IMR-90 (cell line): ENCODE results near the gene ACACB. TPM values are rescaled to one million over a fixed set of nuclear protein-coding genes. Genes with fewer than 3 reads are reported as not detected.

Experiments
- ATAC-seq: fragments of 200-7000 bp; cut with Tn5 transposase; 2 replicates; pipeline ENCODE4 v1.9.1; 2020; ENCODE audit warnings: low read depth, mild to moderate bottlenecking, moderate library complexity
- BruUV-seq: library from RNA; stranded (reverse); fragments of 400-500 nt; replicated peaks from 2 replicates; lab custom pipeline; 2021; lab: Mats Ljungman, UMichigan
- CTCF ChIA-PET: fragments of 300-600 bp; formaldehyde crosslinking; extraction: SDS; loops from one replicate; lab custom pipeline; 2021; ENCODE audit warnings: antibody characterized with exemption; lab: Yijun Ruan, JAX
- POLR2A ChIA-PET: fragments of 300-600 bp; sonication (Branson Sonifier 250); formaldehyde crosslinking; loops from one replicate; lab custom pipeline; 2022; ENCODE audit warnings: antibody characterized with exemption; ENCODE audit not compliant: unreplicated experiment; lab: Charles Lee
- DNase-seq: peaks from one replicate; pipeline ENCODE4 v3.0.0; 2013
- H2AFZ ChIP-seq: replicated peaks from 2 replicates; pipeline ENCODE3; 2013; ENCODE audit warnings: low read length, mild to moderate bottlenecking; ENCODE audit not compliant: poor library complexity
- H2AK5ac ChIP-seq: 2 replicates; pipeline ENCODE4 v1.6.1; 2013; ENCODE audit warnings: low read depth, low read length, inconsistent platforms
- H2AK9ac ChIP-seq: replicated peaks from 2 replicates; pipeline ENCODE3; 2013; ENCODE audit warnings: mild to moderate bottlenecking, low read depth, low read length, moderate library complexity; ENCODE audit not compliant: poor library complexity
- H2BK120ac ChIP-seq: 2 replicates; pipeline ENCODE4 v1.6.1; 2013; ENCODE audit warnings: low read depth, low read length, inconsistent platforms
- H2BK15ac ChIP-seq: 3 replicates; pipeline ENCODE4 v1.6.1; 2013; ENCODE audit warnings: low read depth, low read length, inconsistent platforms
- H2BK20ac ChIP-seq: 2 replicates; pipeline ENCODE4 v1.6.1; 2013; ENCODE audit warnings: low read depth, mild to moderate bottlenecking, inconsistent platforms, low read length, moderate library complexity
- H2BK5ac ChIP-seq: 2 replicates; pipeline ENCODE4 v1.6.1; 2013; ENCODE audit warnings: mild to moderate bottlenecking, low read depth, low read length, inconsistent platforms; ENCODE audit not compliant: poor library complexity, severe bottlenecking
- H3K14ac ChIP-seq: replicated peaks from 2 replicates; pipeline ENCODE4 v1.6.1; 2013; ENCODE audit warnings: low read depth, low read length, inconsistent platforms
- H3K18ac ChIP-seq: 2 replicates; pipeline ENCODE4 v1.6.1; 2013; ENCODE audit warnings: low read depth, low read length, control low read depth
- H3K23ac ChIP-seq: 2 replicates; pipeline ENCODE4 v1.6.1; 2013; ENCODE audit warnings: low read depth, low read length, inconsistent platforms
- H3K27ac ChIP-seq: 2 replicates; pipeline ENCODE4 v1.5.1; 2013; ENCODE audit warnings: mild to moderate bottlenecking, control low read depth, low read length; ENCODE audit not compliant: insufficient read depth
- H3K27me3 ChIP-seq: 2 replicates; pipeline ENCODE4 v1.6.1; 2013; ENCODE audit warnings: low read length; ENCODE audit not compliant: control insufficient read depth, insufficient read depth
- H3K36me3 ChIP-seq: 2 replicates; pipeline ENCODE4 v1.6.1; 2013; ENCODE audit warnings: low read length, mixed read lengths; ENCODE audit not compliant: control insufficient read depth, insufficient read depth
- H3K4ac ChIP-seq: 2 replicates; pipeline ENCODE4 v1.6.1; 2013; ENCODE audit warnings: low read depth, low read length, inconsistent platforms
- H3K4me1 ChIP-seq: 2 replicates; pipeline ENCODE4 v1.6.1; 2013; ENCODE audit warnings: low read length, mixed read lengths; ENCODE audit not compliant: control insufficient read depth, insufficient read depth
- H3K4me2 ChIP-seq: 2 replicates; pipeline ENCODE4 v1.6.1; 2013; ENCODE audit warnings: low read depth, mild to moderate bottlenecking, control low read depth, low read length, moderate library complexity
- H3K4me3 ChIP-seq: 2 replicates; pipeline ENCODE4 v1.5.1; 2013; ENCODE audit warnings: low read depth, mild to moderate bottlenecking, control low read depth, low read length, moderate library complexity; ENCODE audit not compliant: insufficient read depth
- H3K56ac ChIP-seq: 2 replicates; pipeline ENCODE4 v1.6.1; 2013; ENCODE audit warnings: low read length, inconsistent platforms; ENCODE audit not compliant: insufficient read depth; ENCODE audit errors: extremely low read depth
- H3K79me1 ChIP-seq, 2 experiments: 2 replicates each; pipeline ENCODE4 v1.6.1; 2013; ENCODE audit warnings: low read length in 2 of 2, inconsistent platforms in 1 of 2, low read depth in 1 of 2
- H3K9ac ChIP-seq: 2 replicates; pipeline ENCODE4 v1.6.1; 2013; ENCODE audit warnings: low read depth, low read length, control low read depth
- H3K9me1 ChIP-seq: 2 replicates; pipeline ENCODE4 v1.6.1; 2013; ENCODE audit warnings: low read length, inconsistent platforms; ENCODE audit not compliant: insufficient read depth
- H3K9me3 ChIP-seq: 2 replicates; pipeline ENCODE4 v1.6.1; 2013; ENCODE audit warnings: low read length; ENCODE audit not compliant: control insufficient read depth, insufficient read depth
- H4K20me1 ChIP-seq: 2 replicates; pipeline ENCODE4 v1.6.1; 2013; ENCODE audit warnings: low read length, inconsistent platforms; ENCODE audit not compliant: insufficient read depth
- H4K5ac ChIP-seq: 2 replicates; pipeline ENCODE4 v1.6.1; 2013; ENCODE audit warnings: mild to moderate bottlenecking, low read depth, low read length, control low read depth
- H4K8ac ChIP-seq, 2 experiments: 2 replicates each; pipeline ENCODE4 v1.6.1; 2013; ENCODE audit warnings: low read depth in 2 of 2, low read length in 2 of 2, control low read depth in 1 of 2, inconsistent platforms in 1 of 2
- H4K91ac ChIP-seq: 2 replicates; pipeline ENCODE4 v1.6.1; 2013; ENCODE audit warnings: low read depth, low read length, inconsistent platforms; ENCODE audit not compliant: insufficient read depth
- BHLHE40 ChIP-seq: fragments of 150-350 bp; IDR thresholded peaks from 2 replicates; pipeline ENCODE4 v1.6.1; 2016; ENCODE audit warnings: mild to moderate bottlenecking, low read depth, low read length
- CEBPB ChIP-seq: IDR thresholded peaks from 2 replicates; pipeline ENCODE4 v1.6.1; 2012; ENCODE audit warnings: low read depth, low read length, improper control_type of control experiment
- CHD1 ChIP-seq: IDR thresholded peaks from 2 replicates; pipeline ENCODE4 v1.6.1; 2012; ENCODE audit warnings: low read depth, low read length, improper control_type of control experiment
- CTCF ChIP-seq: conservative IDR thresholded peaks from 2 replicates; pipeline ENCODE4 v1.5.1; 2012; ENCODE audit warnings: mild to moderate bottlenecking, low read depth, low read length, improper control_type of control experiment
- ELK1 ChIP-seq: fragments of 150-350 bp; IDR thresholded peaks from 2 replicates; pipeline ENCODE4 v1.6.1; 2016; ENCODE audit warnings: low read depth, mild to moderate bottlenecking, low read length, moderate library complexity, borderline replicate concordance
- FOS ChIP-seq: fragments of 150-350 bp; IDR thresholded peaks from 2 replicates; pipeline ENCODE4 v1.6.1; 2016; ENCODE audit warnings: low read depth, low read length
- MAFK ChIP-seq: IDR thresholded peaks from 2 replicates; pipeline ENCODE4 v1.6.1; 2012; ENCODE audit warnings: low read depth, low read length, improper control_type of control experiment
- MXI1 ChIP-seq: IDR thresholded peaks from 2 replicates; pipeline ENCODE4 v1.6.1; 2012; ENCODE audit warnings: low read depth, mild to moderate bottlenecking, low read length, moderate library complexity, borderline replicate concordance
- NFE2L2 ChIP-seq: fragments of 150-350 bp; IDR thresholded peaks from 2 replicates; pipeline ENCODE4 v1.6.1; 2016; ENCODE audit warnings: low read depth, mild to moderate bottlenecking, low read length
- POLR2A ChIP-seq: IDR thresholded peaks from 2 replicates; pipeline ENCODE4 v1.6.1; 2012; ENCODE audit warnings: mild to moderate bottlenecking, low read depth, low read length
- RAD21 ChIP-seq: IDR thresholded peaks from 2 replicates; pipeline ENCODE4 v1.6.1; 2012; ENCODE audit warnings: low read length, improper control_type of control experiment
- RCOR1 ChIP-seq: IDR thresholded peaks from 2 replicates; pipeline ENCODE4 v1.6.1; 2012; ENCODE audit warnings: mild to moderate bottlenecking, low read length, improper control_type of control experiment; ENCODE audit not compliant: insufficient replicate concordance
- RFX5 ChIP-seq: IDR thresholded peaks from 2 replicates; pipeline ENCODE4 v1.8.0; 2012; ENCODE audit warnings: low read depth, mild to moderate bottlenecking, low read length, moderate library complexity
- SMC3 ChIP-seq: fragments of 150-350 bp; IDR thresholded peaks from 2 replicates; pipeline ENCODE4 v1.6.1; 2016; ENCODE audit warnings: low read depth, mild to moderate bottlenecking, antibody characterized with exemption, low read length, moderate library complexity
- USF2 ChIP-seq: fragments of 150-350 bp; IDR thresholded peaks from 2 replicates; pipeline ENCODE4 v1.6.1; 2017; ENCODE audit warnings: mild to moderate bottlenecking, antibody characterized with exemption, low read length, low read depth
- WGBS, 2 experiments: methylation state at CpG; one replicate each; pipeline versions ENCODE4 v1.1.5 to v1.1.7; 2013; ENCODE audit warnings: missing lambda C conversion rate in 2 of 2; ENCODE audit not compliant: insufficient read length in 1 of 2; ENCODE audit errors: extremely low coverage in 2 of 2; 5-methylcytosine and 5-hydroxymethylcytosine counted together
- dilution Hi-C: fragments of 300-500 bp; cut with HindIII; formaldehyde crosslinking; loops from one replicate; pipeline ENCODE4 v1.14.3; 2018; ENCODE audit warnings: low sequenced_read_pairs; ENCODE audit not compliant: unreplicated experiment
- in situ Hi-C: fragments of 300-500 bp; cut with MboI; formaldehyde crosslinking; loops from 3 replicates; pipeline ENCODE4 v1.14.3; 2019; ENCODE audit warnings: low sequenced_read_pairs, inconsistent platforms, mixed read lengths
- intact Hi-C: fragments of 100-400 bp; cut with micrococcal nuclease; formaldehyde crosslinking; loops from 2 replicates; pipeline ENCODE4 v1.10.0; 2022
- polyA plus RNA-seq, 3 experiments: library from polyadenylated mRNA; depleted of rRNA; stranded (reverse); fragments of >200 nt; gene quantifications; 2 replicates each; pipeline ENCODE4 v1.2.3, GENCODE V29; 2012; ENCODE audit warnings: low replicate concordance in 1 of 3
- total RNA-seq: library from RNA; depleted of rRNA; stranded (reverse); fragments of >200 nt; gene quantifications from 2 replicates; pipeline ENCODE4 v1.2.3, GENCODE V29; 2012

The ACACB gene
- total and polyA plus RNA-seq, 2 of the 4 experiments (the other 2 are of a cell fraction): 2.0 to 2.1 TPM

GRCh38 chr12:109178532-109178931 is 62.1 kb downstream of the ACACB start:
- Histone ChIP-seq H2BK120ac (no peak overlapping the region), H2AK9ac (no peak overlapping the region), H3K56ac (no peak overlapping the region), H2BK5ac (no peak overlapping the region), H2AK5ac (no peak overlapping the region), H3K27me3 (no peaks in the 10 kb centered on the region), H4K20me1 (no peaks in the 10 kb centered on the region), H3K9me3 (no peaks in the 10 kb centered on the region), H4K91ac (no peak overlapping the region), H3K4me1 (no peaks in the 10 kb centered on the region), H3K4me3 (no peak overlapping the region), H3K9ac (no peak overlapping the region), H3K4me2 (no peak overlapping the region), H3K36me3 (peaks cover 3% of the 10 kb centered on the region; the same call in 1 of the 2 replicates), H2BK20ac (no peak overlapping the region), H3K18ac (no peak overlapping the region), H4K5ac (no peak overlapping the region), H3K23ac (no peak overlapping the region), H4K8ac (no peak overlapping the region), H2AFZ (no peak overlapping the region), H3K14ac (no peak overlapping the region), H3K79me1 (no peaks in the 10 kb centered on the region), H3K4ac (no peak overlapping the region), H3K27ac (no peak overlapping the region), H2BK15ac (no peak overlapping the region), H3K9me1 (no peaks in the 10 kb centered on the region)
- WGBS, 2 experiments: 60% methylated on average over 1 of the region's 6 CpGs; no CpG with 5 or more reads in 1 of the 2 experiments
- dilution Hi-C loops: no loop called here
- no peak for TF ChIP-seq POLR2A
- no peak for TF ChIP-seq MXI1
- TF ChIP-seq CHD1: no peak
- no peak for TF ChIP-seq SMC3
- TF ChIP-seq BHLHE40: no peak
- TF ChIP-seq USF2: no peak
- TF ChIP-seq FOS: no peak
- no peak for TF ChIP-seq CTCF
- TF ChIP-seq CEBPB: no peak
- TF ChIP-seq MAFK: no peak
- TF ChIP-seq RAD21: no peak
- no peak for TF ChIP-seq RCOR1
- TF ChIP-seq NFE2L2: no peak
- TF ChIP-seq ELK1: no peak
- no peak for TF ChIP-seq RFX5
- ATAC-seq: no peak
- ChIA-PET CTCF (interaction anchor here (0.8 kb wide), 1 partner anchor 19 kb away, joined by 3 read pairs; no protein-coding TSS in a partner anchor), POLR2A (no interaction called here)
- BruUV-seq: no TSS peak
- intact Hi-C loops: no loop called here
- no peak for DNase-seq
- in situ Hi-C loops: no loop called here
